GM19035 (cell line): ENCODE measurements around the gene STIM1.
"Not testable (repeated sequence)": the region's sequence is repeated elsewhere in the genome, so short reads cannot be mapped to it uniquely, and the experiment has no call there.

ENCODE experiments used
- ATAC-seq: cut with Tn5 transposase; IDR thresholded peaks from one replicate; pipeline ENCODE4 v1.9.1; 2021; ENCODE audit not compliant: unreplicated experiment

Gene STIM1

DNA sequence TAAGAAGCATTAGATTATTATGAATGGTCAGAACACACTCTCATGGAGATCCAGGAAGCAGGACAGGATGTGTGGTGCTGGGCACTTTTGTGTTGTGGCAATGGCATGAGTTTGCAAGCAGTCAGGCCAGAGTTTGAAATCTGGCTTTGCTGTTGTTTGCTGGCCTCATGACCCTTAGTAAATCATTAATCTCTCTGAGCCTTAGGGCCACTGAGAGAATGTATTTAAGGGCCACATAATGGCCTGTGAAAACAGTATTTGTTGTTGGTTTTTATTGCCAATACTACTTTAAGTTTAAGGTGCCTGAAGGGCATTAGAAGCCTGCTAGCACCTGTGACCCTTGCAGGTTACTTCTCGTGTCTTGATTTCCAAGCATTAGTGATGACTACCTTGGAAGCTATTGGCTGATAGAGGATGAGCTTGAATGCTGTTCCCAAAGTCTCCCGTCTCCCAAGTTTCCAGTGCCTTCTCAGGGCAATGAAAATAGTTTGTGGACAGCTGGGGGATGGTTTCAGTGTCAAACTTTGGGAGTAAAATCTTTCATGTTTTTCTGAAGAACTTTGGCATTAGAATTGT lies 24.6 kb downstream of the STIM1 start:
- peak; percentile 29 for ATAC-seq

GRCh38 chr11:3880724-3881123 lies 25.3 kb downstream of the STIM1 start:
- peak; percentile 48 for ATAC-seq

DNA sequence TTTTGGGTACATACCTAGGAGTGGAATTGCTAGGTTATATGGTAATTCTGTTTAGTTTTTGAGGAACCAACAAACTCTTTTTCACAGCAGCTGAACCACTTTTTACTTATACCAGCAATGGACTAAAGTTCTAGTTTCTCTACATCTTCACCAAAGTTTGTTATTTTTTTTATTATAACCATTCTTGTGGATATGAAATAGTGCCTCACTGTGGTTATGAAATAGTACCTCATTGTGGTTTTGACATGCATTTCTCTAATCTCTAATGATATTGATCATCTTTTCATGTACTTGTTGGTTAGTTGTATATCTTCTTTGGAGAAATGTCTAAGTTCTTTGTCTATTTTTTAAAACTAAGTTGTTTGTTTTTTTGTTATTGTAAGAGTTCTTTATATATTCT lies 27.2 kb downstream of the STIM1 start:
- no peak for ATAC-seq

DNA sequence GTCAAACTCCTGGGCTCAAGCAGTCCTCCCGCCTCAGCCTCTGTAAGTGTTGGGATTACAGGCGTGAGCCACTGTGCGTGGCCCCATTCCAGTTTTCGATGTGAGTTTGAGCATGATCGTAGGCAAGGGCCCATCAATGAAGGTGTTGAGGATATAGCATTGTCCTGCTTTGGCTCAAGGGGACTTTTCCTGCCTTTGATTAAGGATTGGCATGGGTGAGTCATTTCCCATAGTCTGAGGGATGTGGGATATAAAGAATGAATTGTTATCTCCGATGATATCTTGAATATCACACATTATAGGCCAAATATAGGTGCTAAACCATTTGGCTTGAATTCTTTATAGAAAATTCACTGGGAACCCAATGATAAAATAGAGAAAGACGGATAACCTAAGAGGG lies 30.4 kb downstream of the STIM1 start:
- ATAC-seq = no peak

GRCh38 chr11:3886985-3887384 lies 31.5 kb downstream of the STIM1 start:
- ATAC-seq = no peak

DNA sequence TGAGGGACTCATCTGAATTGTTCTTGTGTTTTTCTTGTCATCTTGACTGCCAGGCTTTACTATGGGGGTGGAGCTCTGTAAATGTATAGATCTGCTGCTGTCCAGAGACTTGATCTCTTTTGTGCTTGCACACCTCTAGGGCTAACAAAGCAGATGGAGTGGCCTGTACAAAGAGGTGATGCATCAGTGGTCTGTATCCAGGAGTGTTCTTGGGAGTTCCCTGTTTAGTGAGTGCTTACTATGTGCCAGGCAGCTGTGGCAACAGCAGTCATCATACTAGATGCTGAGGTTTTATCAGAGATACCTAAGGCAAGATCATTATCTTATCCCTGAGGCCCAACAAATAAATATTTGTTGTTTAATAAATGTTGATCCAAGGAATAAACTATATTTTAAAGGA lies 33.4 kb downstream of the STIM1 start:
- ATAC-seq = no peak

- no peak for ATAC-seq
Measured at GRCh38 chr11:3890014-3890413, 34.5 kb downstream of the STIM1 start.

DNA sequence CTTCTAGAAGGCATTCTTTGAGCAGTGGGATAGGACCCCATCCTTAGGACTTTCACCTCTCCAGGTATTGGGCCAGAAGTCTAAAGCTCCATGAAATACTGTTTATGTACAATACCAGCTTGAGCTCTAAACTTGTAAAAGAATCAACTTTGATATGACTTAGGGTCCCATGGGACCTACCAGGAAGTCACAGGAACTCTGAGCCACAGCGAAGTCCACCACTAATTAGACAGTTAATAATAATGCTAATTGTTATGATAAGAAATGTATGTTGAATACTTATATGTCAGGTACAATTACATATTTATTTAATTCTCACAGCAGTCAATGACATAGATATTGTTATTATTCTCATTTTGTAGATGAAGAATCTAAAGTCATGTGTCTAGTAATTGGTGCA lies 35.3 kb downstream of the STIM1 start:
- ATAC-seq = no peak

- no peak for ATAC-seq
Measured at GRCh38 chr11:3891751-3892150, 36.3 kb downstream of the STIM1 start.

- ATAC-seq = no peak
Measured at GRCh38 chr11:3892156-3892555, 36.7 kb downstream of the STIM1 start.

GRCh38 chr11:3893311-3893710 lies 37.8 kb downstream of the STIM1 start:
- ATAC-seq = peak; percentile 28

DNA sequence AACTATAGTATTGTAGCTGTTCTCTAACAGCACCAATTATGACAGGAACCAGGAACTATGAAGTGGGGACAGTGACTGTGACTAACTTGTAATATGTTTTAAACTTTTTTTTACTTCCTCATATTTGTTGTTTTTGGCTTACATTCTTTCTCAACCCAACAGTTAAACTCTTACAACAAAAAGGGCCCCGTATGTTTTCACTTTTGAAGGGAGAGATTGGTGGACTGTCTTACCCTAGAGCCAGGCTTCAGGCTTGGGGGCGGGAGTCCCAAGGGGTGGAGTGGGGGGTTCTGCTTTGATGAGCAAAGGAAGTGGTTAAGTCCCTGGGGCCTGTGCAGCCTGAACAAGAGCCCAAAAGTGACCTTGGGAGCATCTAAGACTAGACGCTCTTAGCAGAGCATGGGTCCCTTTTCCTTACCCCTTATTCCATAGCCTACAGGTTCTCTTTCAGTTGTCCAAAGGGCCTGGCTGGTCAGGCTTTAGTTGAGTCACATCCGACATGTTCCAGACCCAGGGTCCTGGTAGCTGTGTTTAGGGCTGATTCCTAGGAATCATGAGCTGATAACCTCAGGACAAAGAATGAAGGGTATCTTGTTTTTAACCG lies 38.8 kb downstream of the STIM1 start:
- ATAC-seq = peak; percentile 97

GRCh38 chr11:3896644-3897043 lies 41.2 kb downstream of the STIM1 start:
- ATAC-seq = no peak

- ATAC-seq = not testable (repeated sequence)
Measured at GRCh38 chr11:3900230-3900629, 44.8 kb downstream of the STIM1 start.

DNA sequence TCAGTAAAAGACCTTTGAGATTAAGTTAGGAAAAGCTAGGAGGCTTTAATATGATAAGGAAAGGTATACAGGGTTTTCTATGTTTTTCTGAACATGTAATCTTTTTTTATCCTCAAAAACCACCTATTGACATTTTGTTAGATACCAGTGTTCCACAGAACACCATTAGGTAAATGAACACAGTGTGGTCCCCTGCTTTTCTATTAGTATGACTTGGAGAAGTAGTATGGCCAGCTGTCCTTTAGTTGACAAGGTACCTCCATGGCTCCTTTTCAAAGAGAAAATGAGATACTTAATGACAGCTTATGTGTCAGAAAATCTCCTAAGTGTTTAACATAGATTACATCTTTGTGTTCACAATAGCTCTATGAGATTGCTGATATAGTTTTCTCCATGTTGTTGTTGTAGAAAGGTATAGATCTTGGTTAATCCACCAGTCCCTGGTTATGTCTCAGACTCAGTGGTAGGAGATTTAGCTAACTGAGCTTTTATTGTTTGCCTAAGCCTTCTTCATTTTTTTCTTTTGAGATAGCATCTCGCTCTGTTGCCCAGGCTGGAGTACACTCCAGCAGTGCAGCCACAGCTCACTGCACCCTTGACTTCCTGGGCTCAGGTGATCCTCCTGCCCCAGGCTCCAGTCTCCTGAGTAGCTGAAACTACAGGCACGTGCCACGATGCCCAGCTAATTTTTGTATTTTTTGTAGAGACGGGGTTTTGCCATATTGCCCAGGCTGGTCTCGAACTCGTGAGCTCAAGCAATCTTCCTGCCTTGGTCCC lies 46.0 kb downstream of the STIM1 start:
- ATAC-seq = no peak

GRCh38 chr11:3902441-3902840 lies 47.0 kb downstream of the STIM1 start:
- no peak for ATAC-seq

DNA sequence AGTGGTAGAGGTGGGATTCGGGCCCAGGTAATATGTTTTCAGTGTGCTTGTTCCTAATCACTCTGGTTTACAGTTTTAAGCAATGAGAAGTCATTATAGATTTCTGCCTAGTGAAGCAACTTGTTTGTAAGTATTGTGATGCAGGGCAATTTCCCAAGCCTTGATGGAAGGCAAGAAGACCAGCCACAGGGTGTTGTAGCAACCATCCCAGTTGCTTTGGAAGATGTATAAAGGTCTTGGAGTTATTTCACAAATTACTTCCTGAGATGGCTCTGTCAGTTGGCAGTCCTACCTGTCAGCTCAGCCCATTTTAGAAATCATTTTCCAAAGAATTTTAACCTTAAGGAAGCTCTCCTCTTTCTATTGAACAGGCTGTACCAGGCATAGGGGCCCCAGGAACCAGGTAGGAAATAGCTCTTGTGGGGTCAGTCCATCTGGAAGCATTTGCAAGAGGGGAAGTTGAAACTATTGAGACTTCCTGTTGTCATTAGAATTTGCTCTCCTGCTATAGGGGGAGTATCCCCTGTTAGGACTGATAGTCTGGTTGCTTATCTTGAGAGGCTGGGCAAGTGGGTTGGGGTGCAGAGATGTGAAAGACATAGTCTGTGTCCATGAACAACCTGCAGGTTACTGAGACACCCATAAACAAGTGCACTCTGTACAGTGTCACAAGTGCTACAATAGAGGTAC lies 47.9 kb downstream of the STIM1 start:
- peak; percentile 49 for ATAC-seq

DNA sequence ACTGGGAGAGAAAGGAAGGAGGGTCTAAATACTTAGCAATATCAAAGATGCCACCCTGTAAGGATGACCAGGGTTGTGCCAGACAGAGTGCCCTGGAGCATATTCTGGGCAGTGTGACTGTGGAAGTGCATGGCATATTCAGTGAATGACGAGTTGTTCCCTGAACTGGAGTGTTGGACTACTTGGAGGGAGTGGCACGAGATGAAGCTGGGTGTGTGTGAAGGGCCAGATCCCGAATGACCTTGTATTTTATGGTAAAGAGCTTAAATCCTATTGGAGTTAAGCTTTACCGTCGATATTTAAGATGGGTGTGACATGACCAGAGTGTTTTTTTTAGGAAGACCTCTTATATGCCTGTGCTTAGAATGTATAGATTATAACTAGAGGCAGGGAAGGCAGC lies 48.8 kb downstream of the STIM1 start:
- ATAC-seq = no peak

DNA sequence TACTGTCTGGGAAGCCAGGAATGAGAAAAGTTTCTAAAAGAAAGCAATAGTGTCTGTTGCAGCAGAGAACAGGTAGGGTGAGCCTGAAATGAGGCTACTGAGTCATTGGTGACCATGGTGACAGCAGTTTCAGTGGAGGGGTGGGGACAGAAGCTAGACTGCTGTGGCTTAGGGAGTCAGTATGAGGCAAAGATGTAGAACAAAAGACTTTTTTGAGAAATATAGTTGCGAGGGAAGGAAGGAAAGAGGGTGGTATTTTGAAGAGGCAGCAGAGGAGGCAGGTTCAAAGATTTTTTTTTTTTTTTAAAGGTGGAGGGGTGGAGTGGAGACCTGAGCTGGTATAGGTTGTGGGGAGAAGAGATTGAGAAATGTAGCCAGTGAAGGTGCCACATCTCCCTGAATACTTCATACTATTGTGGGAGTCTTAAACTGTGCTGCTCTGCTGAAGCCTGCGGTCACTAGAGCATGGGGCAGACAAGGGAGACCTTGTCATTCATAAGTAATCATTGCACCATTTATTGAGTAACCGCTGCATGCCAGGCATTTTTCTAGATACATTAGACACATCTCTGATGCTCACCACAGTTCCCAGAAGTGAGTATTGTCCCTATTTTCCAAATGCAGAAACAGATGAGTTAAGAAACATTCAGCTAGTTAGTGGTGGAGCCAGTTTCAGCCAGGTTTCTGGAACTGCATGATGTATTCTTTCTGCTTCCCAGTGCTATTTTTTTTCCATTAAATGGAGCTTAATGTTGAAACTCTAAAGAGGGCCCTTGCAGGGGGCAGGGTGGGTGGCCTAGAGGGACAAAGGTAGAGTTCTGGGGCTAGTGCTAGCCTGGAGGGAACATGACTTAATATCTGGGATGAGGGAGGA lies 49.9 kb downstream of the STIM1 start:
- peak; percentile 79 for ATAC-seq

- ATAC-seq = no peak
Measured at GRCh38 chr11:3906166-3906565, 50.7 kb downstream of the STIM1 start.

GRCh38 chr11:3907590-3907989 lies 52.1 kb downstream of the STIM1 start:
- ATAC-seq = no peak
